DMS153 treated with DMSO at 0.1 percent for 48 hours (cell line): ENCODE measurements around the gene TNFSF4.
"Not testable (repeated sequence)": the region's sequence is repeated elsewhere in the genome, so short reads cannot be mapped to it uniquely, and the experiment has no call there.

ENCODE experiments used
- DNase-seq: peaks from one replicate; lab custom pipeline; 2025; ENCODE audit not compliant: unreplicated experiment; lab: John Stamatoyannopoulos, UW

TNFSF4 gene, protein sequence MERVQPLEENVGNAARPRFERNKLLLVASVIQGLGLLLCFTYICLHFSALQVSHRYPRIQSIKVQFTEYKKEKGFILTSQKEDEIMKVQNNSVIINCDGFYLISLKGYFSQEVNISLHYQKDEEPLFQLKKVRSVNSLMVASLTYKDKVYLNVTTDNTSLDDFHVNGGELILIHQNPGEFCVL

DNA sequence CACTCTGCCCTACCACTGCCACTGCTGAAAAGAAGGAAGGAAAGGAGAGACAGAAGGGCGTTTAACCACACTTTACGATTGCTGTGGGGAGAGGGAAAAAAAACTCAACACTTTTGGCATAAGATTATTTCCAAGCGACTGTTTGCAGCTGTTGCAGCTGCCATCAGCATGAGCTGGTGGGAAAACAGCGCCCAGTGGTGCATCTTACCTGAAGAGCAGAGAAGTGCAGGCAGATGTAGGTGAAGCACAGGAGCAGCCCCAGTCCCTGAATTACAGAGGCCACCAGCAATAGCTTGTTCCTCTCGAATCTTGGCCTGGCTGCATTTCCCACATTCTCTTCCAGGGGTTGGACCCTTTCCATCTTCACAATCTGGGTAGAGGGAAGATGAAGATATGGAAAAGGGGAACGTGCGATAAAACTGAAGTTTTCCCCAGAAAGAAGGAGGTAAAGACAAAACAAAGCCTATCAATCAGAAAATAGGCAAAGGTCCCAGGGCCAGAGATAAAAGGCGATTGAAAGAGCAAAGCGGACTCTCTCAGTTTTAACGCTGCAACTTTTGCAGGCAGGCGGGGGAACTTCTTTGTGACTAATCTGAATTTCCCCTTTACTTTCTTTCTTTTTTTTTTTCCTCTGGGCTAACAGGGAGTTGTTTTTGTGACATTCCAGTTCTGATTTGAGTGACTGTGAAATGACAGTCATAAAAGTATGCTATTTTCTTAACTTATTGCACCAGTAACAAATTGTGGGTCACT lies at the start of gene TNFSF4:
TNFSF4 (minus strand) TSS at position 516 of the 753 bp plus-strand sequence; CDS start at position 361, 155 bp downstream.
- DNase-seq, result no peak

DNA sequence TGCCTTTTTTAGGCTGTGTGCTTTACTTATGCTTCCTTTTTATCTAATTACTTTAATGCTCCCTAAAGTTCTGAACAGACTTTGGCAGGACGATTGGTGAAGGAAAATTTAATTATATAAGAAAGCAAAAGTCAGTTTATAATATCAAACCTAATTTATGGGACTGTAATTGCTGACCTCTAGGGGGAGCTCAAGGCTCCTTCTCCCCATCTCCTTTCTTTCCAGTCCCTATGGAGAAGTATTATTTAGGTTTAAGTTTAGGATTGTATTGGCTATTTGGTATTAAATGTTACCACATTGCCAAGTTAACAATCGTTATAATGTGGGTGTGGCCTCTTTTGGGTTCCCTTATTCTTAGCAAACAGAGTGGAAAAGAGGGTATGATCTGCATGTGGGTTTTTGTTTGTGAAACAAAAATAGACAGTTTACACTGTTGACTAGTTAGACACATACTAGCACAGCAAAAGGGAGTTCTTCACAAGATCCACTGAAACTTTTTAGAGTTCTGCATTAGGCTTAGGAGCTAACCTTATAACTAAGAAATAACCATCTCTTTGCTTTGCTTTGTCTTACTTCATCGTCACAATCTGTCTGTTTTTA lies 48.2 kb upstream of the TNFSF4 start:
- peak; percentile 5 for DNase-seq

DNA sequence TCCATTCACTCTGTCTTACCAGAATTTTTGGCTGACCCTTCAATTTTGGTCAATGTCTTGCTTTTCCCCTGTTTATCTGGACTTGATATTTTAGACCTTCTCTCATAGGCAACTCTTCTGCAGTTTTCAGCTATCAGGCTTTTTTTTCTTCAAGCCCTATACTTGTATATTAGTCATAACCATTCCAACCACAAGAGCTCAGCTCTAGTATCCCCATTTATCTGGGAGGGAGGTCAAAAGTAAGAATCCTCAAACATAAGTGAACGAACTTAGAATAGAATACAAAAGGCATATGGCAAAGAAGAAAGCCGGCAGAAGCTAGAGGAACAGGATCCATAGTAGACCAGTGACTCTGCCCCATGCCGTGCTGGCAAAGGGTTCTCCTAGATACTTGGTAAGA lies 45.9 kb upstream of the TNFSF4 start:
- no peak for DNase-seq

DNA sequence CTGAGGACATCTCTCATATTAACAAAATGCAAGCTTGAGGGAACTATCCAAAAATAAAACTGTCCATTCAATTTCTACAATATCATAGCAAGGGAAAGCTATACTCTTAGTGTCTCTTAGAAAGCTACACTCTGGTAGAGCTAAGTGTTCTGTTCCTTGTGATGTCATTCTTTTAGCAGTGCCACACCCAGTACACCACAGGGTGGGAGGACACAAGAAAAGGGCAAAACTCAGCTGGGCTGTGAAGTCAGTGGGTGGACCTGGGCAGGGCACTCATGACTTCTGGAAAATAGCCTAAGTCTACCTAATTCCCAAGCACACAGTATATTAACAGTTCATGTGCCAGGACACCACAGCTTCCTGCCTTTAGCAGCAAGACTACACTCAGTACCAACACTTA lies 42.2 kb upstream of the TNFSF4 start:
- no peak for DNase-seq

GRCh38 chr1:173248247-173248940 lies 41.3 kb upstream of the TNFSF4 start:
- DNase-seq, result no peak

GRCh38 chr1:173245892-173246291 lies 38.8 kb upstream of the TNFSF4 start:
- no peak for DNase-seq

- no peak for DNase-seq
These were observed 36.2 kb upstream of the TNFSF4 start for GRCh38 chr1:173243300-173243699.

DNA sequence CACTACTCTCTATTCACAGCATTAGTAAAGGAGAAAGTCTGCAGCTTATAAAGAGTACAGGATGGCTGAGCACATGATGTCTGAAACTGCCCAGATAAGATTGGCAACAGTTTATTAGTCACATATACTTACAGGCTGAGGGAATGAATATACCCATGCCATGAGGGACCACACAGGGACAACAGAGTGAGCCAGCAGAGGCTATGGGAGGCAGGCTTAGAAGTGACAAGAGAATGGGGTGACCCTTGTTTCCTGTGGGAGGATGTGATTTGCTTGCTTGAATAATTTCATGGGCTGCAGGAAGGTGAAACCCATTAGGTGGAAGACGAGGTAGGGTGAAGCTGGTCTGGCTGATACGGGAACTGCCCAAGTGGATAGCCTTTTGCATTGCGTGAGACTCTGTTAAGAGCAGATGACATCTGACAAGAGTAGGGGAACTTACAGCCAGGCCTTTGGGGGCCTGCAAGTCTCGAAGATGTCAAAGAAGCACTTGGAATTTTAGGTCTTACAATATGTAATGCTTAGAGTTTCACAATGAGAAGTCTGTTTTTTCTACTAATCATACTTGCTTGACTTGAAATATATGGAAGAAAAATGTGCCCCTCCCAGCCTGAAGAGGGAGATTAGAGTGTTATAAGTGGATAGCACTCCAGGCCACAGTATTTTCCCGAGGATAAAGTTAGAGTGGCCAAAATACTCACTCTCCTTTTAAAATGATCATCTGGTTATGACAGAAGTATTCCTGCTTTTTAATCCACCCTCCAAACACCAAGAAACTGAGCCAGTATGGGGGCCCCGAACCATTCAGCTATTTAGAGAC lies 34.6 kb upstream of the TNFSF4 start:
- no peak for DNase-seq

DNA sequence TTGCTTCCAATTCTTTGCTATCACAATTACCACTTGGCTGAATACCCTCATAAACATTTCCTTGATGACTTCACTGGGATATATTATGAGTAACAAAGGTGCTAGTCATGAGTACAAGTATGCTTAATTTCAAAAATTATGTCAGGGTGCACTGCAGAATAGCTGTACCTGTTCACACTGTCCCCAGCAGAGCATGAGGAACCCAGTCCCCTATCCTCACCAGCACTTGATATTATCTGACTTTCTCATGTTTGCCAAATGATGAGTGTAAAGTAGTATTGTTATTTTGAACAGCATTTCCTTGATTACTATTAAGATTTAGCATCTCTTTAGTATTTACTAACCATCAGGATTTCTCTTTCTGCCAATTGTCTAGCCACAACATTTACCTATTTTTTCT lies 33.5 kb upstream of the TNFSF4 start:
- no peak for DNase-seq

DNA sequence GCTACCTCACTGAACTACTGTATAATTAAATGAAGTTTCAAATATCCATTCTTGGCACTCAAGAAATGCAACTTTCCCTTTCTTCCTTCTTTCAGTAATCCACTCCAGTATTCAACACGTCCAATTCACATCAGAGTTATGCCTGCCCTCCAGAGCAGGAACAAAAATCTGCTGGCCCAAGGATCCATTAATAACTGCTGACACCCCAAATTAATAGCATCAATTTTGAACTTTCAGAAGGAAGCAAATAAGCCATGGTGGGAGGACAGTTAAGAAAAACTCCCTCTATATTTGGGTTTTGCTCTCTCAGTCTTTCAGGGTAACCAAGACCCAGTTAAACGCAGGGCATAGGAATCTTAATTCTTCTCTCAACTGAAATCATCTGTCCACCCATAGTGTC lies 31.9 kb upstream of the TNFSF4 start:
- DNase-seq, result no peak

DNA sequence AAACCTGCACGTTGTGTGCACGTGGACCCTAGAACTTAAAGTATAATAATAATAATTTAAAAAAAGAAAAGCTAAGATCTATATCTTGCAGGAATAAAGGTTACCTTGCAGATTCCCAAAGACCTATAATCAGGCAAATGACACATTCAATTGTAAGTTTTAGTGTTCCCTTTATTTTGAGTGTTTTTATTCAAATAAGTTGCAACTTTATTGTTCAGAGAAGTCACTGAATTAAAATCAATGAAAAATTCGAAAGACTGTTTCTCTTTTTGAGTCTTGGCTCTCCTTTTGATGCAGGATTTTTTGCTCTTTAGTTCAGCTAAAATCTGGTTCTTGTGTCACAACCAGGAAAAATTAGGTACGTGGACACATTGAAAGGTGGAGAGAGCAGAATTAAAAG lies 27.8 kb upstream of the TNFSF4 start:
- no peak for DNase-seq

- not testable (repeated sequence) for DNase-seq
These were observed 27.3 kb upstream of the TNFSF4 start for GRCh38 chr1:173234434-173234833.

GRCh38 chr1:173229031-173229430 lies 21.9 kb upstream of the TNFSF4 start:
- not testable (repeated sequence) for DNase-seq

DNA sequence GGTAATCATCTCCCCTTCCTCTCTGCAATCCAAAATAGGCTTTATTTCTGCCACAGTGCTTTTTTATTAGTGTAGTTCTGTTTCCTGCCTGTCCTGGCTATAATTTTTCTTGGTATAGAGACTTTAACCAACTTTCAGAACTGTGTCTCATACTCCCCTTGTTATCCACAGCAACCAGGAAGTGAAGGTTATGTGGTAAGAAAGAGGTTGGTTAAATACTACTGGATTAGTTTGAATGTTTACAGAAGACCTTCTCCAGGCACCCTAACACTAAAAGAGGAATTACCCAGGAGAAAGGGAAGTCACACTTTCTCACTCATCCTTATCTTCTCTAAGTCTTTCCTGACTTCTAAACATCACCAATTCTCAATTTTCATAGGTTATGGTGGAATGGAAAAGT lies 17.8 kb upstream of the TNFSF4 start:
- no peak for DNase-seq

- DNase-seq, result no peak
These were observed 17.3 kb upstream of the TNFSF4 start for GRCh38 chr1:173224280-173224892.

- DNase-seq, result no peak
These were observed 15.9 kb upstream of the TNFSF4 start for GRCh38 chr1:173223031-173223380.

DNA sequence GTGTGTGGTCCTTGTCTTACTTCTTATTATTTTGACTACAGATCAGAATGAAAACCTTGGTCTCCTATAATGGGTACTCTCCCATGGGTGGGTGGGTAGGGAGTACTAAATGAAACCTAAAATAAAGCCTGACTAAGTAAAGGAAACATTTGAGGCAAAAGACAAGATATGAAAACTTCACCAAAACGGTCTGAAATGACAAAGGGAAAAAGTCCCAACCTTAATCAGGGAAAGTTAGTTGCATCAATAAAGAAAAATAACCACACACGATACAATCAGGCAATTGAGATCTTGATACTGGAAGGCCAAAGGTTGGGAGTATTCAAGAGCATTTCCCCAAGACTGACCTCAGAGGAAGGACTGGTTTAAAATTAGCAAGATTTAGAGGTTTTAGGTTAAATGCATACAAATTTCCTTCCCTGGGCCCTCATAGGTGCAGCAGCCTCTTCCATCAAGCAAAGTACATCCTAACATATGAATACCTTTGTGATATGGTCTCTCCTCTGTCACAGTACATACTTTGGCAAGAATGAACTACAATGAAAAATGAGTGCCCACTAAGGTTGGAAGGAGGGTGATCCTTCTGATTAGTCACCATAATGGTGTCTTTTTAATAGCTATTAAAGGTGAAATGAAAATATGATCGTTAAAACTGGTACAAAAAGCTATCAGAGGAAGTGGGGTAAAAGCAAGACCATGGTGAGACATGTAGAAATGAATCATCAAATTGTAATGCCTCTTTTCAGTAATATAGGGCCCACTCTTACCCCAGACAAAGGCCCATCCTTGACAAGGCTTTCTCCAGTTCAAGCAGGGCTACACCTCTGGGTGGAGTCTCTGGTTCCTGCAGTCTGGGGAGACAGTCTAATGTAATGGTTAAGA lies 15.3 kb upstream of the TNFSF4 start:
- DNase-seq, result no peak

GRCh38 chr1:173220157-173220556 lies 13.0 kb upstream of the TNFSF4 start:
- no peak for DNase-seq

GRCh38 chr1:173213665-173214064 lies 6.5 kb upstream of the TNFSF4 start:
- no peak for DNase-seq
